Stimulated activated naive CD8-positive, alpha-beta T cell treated with anti-CD3 and anti-CD28 coated beads, Interleukin-15, amount 100 ng/mL, for 72 hours (primary cell): Measurements from ENCODE around the gene DDX51.
A peak's percentile ranks its signal among the peaks of the same experiment; 100 is the strongest.

Experiments
- ATAC-seq: fragments of 150-1000 bp; cut with Tn5 transposase; 2 replicates; pipeline ENCODE4 v1.10.0; 2021; ENCODE audit warnings: mild to moderate bottlenecking, moderate library complexity
- DNase-seq, 2 donors: peaks; one replicate each; pipeline ENCODE4 v3.0.0; 2021 to 2022
- H3K27ac Mint-ChIP-seq, 2 donors: one replicate each; pipeline ENCODE4 v1.8.0; 2022; ENCODE audit warnings: mild to moderate bottlenecking in 2 of 2, mixed read lengths in 2 of 2, moderate library complexity in 2 of 2
- H3K27me3 Mint-ChIP-seq: one replicate; pipeline ENCODE4 v1.8.0; 2022; ENCODE audit warnings: mixed read lengths
- H3K4me1 Mint-ChIP-seq: one replicate; pipeline ENCODE4 v1.8.0; 2022; ENCODE audit warnings: mild to moderate bottlenecking, mixed read lengths
- H3K4me3 Mint-ChIP-seq, 2 donors: one replicate each; pipeline ENCODE4 v1.8.0; 2022; ENCODE audit warnings: mild to moderate bottlenecking in 2 of 2, mixed read lengths in 2 of 2, moderate library complexity in 1 of 2
- H3K9me3 Mint-ChIP-seq, 2 donors: one replicate each; pipeline ENCODE4 v1.8.0; 2022; ENCODE audit warnings: mixed read lengths in 2 of 2

The DDX51 gene, protein sequence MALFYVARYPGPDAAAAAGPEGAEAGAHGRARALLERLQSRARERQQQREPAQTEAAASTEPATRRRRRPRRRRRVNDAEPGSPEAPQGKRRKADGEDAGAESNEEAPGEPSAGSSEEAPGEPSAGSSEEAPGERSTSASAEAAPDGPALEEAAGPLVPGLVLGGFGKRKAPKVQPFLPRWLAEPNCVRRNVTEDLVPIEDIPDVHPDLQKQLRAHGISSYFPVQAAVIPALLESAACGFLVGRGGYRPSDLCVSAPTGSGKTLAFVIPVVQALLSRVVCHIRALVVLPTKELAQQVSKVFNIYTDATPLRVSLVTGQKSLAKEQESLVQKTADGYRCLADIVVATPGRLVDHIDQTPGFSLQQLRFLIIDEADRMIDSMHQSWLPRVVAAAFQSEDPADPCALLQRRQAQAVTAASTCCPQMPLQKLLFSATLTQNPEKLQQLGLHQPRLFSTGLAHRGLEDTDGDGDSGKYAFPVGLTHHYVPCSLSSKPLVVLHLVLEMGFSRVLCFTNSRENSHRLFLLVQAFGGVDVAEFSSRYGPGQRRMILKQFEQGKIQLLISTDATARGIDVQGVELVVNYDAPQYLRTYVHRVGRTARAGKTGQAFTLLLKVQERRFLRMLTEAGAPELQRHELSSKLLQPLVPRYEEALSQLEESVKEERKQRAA

DNA sequence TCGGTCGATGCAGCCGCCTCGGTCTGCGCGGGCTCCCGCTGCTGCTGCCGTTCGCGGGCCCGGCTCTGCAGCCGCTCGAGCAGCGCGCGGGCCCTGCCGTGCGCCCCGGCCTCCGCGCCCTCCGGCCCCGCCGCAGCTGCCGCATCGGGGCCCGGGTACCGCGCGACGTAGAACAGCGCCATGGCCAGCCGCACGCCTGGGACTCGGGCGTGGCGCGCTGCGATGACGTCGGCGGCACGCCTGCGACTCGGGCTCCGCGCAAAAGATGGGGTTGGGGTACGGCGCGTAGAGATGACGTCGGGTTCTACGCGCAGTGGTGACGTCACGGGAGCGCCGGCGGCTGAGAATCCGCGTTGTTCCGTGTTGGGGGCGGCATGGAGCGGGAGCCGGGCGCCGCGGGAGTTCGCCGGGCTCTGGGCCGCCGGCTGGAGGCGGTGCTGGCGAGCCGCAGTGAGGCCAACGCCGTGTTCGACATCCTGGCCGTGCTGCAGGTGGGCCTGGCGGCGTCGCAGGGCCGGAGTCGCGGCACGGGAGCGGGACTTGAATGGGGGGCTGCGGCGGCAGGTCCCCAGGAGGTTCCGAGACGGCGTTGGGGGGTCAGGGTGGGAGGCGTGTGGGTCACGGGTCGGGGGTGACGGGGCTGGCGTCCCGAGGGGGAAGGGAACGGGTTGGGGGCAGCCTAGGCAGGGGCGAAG lies at the start of gene DDX51, which contains the start of gene NOC4L:
DDX51 (minus strand) TSS at position 205 of the 695 bp plus-strand sequence; CDS start at position 182, 23 bp downstream.
NOC4L (plus strand) TSS at position 343 of the 695 bp plus-strand sequence; CDS start at position 375, 32 bp downstream.
- no peaks in the 10 kb centered on the region for H3K9me3 Mint-ChIP-seq
- H3K4me3 Mint-ChIP-seq, result peak within 1 kb of the TSS; percentile 91 to 94
- H3K4me1 Mint-ChIP-seq, result peaks cover 41% of the 10 kb centered on the region
- ATAC-seq, result peak; percentile 93
- peak; percentile 96 to 97 for DNase-seq
- no peaks in the 10 kb centered on the region for H3K27me3 Mint-ChIP-seq
- peak within 1 kb of the TSS; percentile 97 to 98 for H3K27ac Mint-ChIP-seq

DNA sequence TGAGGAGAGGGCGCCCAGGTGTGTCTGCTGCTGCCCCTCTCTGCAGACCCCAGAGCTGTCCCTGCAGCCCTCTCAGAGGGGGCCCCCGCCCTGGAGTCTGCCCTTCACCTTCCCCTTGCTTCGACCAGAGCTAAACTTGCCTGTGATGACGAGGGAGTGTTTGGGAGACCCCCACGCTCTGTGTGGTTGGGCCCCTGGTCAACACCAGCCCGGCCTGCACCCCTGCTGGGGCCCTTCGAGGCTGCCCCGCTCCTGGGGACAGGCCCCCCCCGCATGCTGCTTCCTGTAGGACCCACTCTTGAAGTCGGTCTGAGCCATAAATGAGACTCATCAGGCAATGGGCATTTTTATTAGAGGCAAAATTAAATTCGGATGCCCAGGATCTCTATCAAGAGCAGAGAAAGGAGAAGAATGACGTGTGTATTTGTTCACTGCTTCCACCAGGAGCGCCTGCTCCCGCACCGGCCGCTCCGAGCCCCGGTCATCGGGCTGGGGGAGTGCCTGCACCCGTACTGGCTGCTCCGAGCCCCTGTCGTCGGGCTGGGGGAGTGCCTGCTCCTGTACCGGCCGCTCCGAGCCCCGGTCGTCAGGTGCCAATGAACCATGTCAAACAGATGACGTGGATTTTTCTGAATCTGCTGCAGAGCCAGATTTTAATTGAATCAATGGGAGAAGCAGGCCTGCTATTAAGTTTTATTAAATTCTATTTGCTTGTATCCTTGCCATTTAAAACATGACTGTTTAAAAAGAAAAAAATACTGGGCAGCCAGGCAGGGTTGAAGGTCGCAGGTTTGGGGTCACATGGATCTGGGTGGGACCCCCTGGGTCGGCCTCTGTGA lies 47.8 kb upstream of the DDX51 start:
- peaks cover 12 to 20% of the 10 kb centered on the region in 2 donors for H3K9me3 Mint-ChIP-seq
- no peak overlapping the region for H3K4me3 Mint-ChIP-seq
- H3K27me3 Mint-ChIP-seq, result no peaks in the 10 kb centered on the region
- H3K27ac Mint-ChIP-seq, result no peak overlapping the region
- ATAC-seq (no peak), DNase-seq (no peak)
- H3K4me1 Mint-ChIP-seq, result peaks cover 39% of the 10 kb centered on the region

DNA sequence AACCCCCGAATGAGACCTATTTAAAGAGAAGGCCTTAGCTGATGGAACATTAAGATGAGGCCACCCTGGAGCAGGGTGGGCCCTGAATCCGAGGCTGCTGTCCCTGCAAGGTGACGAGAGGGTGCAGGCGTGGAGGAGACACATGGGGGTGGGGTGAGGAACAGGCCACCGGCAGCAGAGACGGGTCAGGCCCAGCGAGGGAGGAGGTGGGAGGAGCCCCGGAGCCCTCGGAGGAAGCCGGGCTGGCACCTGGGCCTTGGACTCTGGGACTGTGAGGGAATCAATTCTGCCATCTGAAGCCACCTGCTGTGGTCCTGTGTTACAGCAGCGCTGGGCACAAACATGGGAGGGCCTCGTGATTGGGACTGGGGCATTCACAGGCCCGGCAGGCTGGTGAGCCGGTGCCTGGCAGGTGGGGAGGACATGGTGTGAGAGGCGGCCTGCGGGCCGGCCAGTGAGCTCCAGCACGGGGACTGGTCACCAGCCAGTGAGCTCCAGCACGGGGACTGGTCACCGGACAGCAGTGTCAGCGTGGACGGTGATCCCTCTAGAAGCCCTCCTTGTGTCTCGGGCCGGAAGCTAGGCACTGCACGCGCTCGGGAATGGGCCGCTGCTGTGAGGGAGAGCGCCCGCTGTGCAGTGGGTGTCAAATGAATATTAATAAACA lies 46.8 kb upstream of the DDX51 start:
- peaks cover 12 to 20% of the 10 kb centered on the region in 2 donors for H3K9me3 Mint-ChIP-seq
- no peak overlapping the region for H3K27ac Mint-ChIP-seq
- ATAC-seq, result no peak
- H3K4me1 Mint-ChIP-seq, result peaks cover 49% of the 10 kb centered on the region
- H3K27me3 Mint-ChIP-seq, result no peaks in the 10 kb centered on the region
- H3K4me3 Mint-ChIP-seq, result peak overlapping the region; percentile 85 to 89
- DNase-seq, result no peak

DNA sequence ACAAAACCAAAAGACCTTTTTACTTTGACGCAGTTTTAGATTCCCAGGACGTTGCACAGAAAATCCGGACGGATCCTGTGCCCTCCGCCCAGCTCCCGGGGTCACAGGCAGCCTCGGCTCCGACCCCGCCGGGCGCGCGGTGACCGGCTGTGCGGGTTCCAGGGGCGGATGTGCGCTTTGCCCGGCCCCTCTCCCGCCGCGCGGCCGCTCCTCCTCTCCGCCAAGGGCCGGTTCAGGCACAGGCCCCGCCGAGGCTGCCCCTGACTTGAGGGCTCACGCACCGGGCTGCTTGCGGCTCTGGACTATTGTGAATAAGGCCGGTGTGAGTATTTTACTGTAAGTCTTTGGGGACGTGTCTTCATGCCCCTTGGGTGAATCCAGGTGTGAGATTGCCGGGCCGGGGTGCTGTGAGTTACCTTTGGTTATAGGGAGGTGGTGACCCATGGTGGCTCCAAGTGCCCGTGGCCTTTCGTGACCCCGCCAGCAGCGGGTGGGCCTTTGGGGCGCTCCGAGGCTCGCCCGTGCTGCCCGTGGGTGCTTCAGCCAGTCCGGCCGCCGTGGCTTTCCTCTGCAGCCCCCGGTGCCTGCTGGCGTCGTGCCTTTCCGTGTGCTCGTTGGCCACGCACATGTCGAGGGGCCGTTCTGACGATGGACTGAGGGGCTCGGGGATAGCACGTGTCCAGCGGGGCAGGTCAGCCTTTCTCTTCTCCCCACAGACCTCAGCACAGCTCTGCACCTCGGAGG lies 46.1 kb upstream of the DDX51 start:
- ATAC-seq (peak; percentile 29), DNase-seq (no peak)
- Mint-ChIP-seq H3K4me1 (peaks cover 57% of the 10 kb centered on the region), H3K9me3 (peaks cover 12 to 20% of the 10 kb centered on the region in 2 donors), H3K4me3 (peak overlapping the region; percentile 85 to 89), H3K27me3 (no peaks in the 10 kb centered on the region), H3K27ac (peak overlapping the region; percentile 92)

DNA sequence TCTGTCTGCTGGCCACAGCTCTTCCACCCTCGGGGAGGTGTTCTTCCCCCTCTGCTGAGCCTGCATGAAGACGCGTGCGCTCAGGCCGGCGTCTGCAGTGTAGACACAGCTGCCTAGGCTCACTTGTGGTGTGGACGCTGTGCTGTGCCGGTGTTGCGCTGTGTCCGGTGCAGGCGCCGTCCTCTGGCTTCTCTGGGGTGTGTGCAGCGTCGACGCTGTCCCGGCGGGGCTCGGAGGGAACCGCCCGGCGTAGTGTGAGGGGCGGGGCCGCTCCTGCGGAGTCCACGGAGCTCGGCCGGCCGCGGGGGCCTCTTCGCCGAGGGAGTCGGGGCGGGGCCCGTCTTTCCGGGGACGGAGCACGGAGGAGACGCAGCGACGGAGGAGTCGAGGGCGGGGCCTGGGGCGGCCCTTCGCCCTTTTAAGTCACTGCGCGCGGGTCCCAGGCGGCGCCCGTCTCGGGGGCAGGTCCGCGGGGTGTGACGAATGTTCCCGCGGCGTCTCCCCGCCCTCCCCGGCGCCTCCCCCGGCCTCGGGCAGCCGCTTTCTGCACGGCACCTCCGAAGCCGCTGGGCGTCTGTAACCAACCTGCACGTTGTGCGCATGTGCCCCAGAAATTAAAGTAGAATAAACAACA lies 45.4 kb upstream of the DDX51 start:
- ATAC-seq, result peak; percentile 94
- DNase-seq, result peak; percentile 94 to 95
- Mint-ChIP-seq H3K27me3 (no peaks in the 10 kb centered on the region), H3K27ac (peak overlapping the region; percentile 92), H3K4me3 (peak overlapping the region; percentile 85 to 89), H3K4me1 (peaks cover 59% of the 10 kb centered on the region), H3K9me3 (peaks cover 12 to 19% of the 10 kb centered on the region in 2 donors)

DNA sequence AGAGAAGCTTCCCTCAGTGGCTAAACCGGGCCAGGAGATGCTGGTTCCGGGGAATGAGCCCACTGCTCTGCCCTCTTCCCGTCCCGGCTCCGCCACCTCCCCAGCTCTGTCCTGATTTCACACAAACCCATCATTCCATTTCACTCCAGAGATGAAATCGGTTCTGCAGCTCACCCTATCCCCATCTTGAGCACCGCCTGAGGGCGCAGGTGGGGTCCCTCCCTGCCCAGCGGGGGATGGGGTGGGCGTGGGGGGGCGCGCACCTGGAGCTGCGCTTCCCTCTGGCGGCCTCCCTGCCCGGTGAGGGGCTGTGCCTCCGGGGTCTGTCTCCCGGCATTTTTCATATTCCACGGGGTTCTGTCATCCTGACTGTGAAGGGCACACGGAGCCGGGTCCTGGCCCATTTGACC lies 44.8 kb upstream of the DDX51 start:
- no peaks in the 10 kb centered on the region for H3K27me3 Mint-ChIP-seq
- peaks cover 7 to 14% of the 10 kb centered on the region in 2 donors for H3K9me3 Mint-ChIP-seq
- peaks cover 59% of the 10 kb centered on the region for H3K4me1 Mint-ChIP-seq
- H3K4me3 Mint-ChIP-seq, result peak overlapping the region; percentile 85 to 89
- DNase-seq, result no peak
- ATAC-seq, result no peak
- no peak overlapping the region for H3K27ac Mint-ChIP-seq

DNA sequence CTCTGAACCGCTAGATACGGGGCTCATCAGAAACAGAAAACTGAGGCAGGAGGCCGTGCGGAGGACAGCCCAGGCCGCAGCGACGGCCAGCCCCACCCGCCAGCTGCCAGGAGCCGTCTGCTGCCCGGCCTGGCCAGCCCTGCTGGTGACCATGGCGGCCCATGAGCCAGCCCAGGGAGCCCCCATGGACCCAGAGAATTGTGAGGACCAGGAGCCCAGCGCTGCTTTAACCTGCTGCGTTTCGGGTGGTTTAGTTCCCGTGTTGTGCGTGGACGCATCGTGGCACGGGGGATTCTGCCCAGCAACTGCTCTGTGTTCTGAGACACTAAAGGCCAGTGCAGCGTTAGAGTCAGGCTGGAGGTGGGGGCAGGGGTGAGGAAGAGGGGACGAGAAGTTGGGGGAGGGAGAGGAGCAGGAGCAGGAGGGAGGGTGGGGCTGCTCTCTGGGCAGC lies 44.4 kb upstream of the DDX51 start:
- Mint-ChIP-seq H3K27ac (no peak overlapping the region), H3K4me3 (peak overlapping the region; percentile 85 to 89), H3K9me3 (peaks cover 4 to 9% of the 10 kb centered on the region in 2 donors), H3K27me3 (no peaks in the 10 kb centered on the region), H3K4me1 (peaks cover 59% of the 10 kb centered on the region)
- ATAC-seq (no peak), DNase-seq (no peak)

DNA sequence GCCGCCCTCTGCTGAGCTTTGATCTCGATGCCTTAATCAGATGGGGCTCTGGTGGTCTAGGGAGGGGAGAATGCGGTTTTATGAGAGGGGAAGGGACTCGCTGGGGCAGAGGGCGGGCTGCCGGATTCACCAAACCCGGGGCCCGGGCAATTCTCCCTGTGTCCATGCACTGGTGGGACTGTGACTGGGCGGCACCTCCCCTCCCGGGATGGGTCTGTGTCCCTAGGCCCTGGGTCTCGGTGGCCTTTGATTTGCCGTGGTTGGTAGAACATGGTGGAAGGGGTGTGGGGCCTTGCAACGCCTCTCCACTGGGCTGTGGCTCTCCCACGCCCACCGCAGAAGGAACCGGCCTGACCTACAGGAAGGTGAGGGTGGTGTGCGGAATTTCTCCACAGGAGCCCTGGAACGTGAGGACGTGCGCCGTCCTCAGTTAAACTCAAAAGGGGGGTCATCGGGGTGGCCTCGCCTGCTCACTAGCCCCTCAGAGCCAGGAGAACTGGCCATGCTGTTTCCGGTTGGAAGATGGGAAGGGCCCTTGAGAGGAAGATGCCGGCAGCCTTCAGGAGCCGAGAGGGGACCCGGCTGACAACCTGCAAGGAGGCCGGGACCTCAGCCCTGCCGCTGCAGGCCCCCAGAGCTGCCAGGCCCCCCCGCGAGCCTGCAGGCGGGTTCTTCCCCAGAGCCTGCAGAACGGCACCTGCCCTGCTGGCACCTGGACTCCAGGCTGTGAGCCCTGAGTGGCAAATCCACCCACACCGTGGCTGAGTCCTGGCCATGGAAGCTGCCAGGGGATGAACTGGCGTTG lies 43.7 kb upstream of the DDX51 start:
- ATAC-seq (no peak), DNase-seq (no peak)
- Mint-ChIP-seq H3K9me3 (peaks cover 0 to 3% of the 10 kb centered on the region in 2 donors), H3K4me1 (peaks cover 59% of the 10 kb centered on the region), H3K27ac (no peak overlapping the region), H3K4me3 (peak overlapping the region; percentile 85 to 89), H3K27me3 (no peaks in the 10 kb centered on the region)

DNA sequence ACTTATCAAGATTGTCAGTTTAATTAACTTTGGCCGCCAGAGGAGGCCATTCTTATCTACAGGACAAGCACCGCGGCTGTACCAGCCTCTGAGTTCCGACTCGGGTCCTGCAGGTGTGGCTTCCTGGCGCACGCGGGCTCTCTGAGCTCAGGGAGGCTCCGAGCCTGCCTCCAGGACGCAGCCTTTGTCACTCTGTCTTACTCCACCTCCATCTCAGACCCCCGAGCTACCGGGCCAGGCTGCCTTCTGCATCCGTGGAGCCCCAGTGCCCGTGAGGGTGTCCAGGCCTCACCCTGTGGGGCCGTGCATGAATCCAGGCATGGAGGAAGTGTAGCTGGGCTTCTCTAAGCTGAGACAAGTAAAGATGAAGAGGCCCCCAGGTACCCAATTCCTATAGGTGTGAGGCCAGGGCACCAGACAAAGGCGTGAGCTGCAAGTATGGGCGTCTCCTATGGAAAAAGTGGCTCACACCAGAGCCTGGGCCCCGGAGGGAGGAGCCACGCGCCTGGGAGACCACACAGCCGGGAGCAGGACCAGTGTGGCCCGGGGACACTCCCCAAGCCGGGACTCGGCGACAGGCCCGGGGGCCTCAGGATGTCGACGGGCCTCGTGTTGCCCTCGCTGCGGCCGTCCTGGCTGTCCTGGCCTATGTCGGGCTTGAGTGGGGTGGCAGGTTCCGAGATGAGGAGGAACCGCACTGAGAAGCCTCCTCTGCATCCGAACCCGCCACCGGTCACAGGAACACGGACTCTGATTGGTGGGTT lies 42.9 kb upstream of the DDX51 start:
- H3K27me3 Mint-ChIP-seq, result no peaks in the 10 kb centered on the region
- peak overlapping the region in 1 of 2 donors; percentile 21 for H3K27ac Mint-ChIP-seq
- H3K9me3 Mint-ChIP-seq, result no peaks in the 10 kb centered on the region
- ATAC-seq (no peak), DNase-seq (peak in 1 of 2 donors; percentile 30)
- H3K4me3 Mint-ChIP-seq, result peak overlapping the region; percentile 75 to 84
- H3K4me1 Mint-ChIP-seq, result peaks cover 59% of the 10 kb centered on the region

DNA sequence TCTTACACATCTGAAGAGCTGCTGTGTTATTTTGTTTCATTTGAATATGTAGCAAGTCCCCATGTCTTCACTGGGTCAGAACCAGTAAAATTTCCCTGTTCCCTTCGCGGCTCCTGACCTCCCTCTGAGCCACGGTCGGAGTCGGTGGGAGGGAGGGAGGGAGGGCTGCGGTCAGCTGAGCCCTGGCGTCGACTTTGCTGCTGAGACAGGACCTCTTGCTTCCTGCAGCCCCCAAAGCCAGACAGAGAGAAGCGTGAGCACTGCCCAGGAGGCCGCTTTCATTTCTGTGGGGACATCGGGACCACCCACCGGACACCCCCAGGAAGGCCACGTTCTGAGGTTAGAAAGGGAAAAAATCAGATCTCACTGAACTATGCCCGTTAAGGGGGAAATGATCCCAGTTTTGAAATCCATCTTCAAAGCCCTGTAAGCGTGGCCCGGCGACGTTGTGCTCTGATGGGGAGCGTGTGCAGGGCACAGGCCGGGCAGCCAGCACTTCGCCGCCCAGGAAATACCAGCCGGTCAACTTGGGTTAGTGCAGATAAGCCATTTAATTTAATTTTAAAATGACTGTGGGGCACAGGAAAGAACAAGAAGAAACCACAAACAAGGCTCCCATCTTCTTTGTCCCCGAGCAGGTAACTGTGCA lies 42.2 kb upstream of the DDX51 start:
- Mint-ChIP-seq H3K4me3 (peak overlapping the region; percentile 75 to 84), H3K4me1 (peaks cover 60% of the 10 kb centered on the region), H3K27me3 (no peaks in the 10 kb centered on the region), H3K27ac (peak overlapping the region; percentile 16 to 94), H3K9me3 (no peaks in the 10 kb centered on the region)
- DNase-seq (no peak), ATAC-seq (no peak)

DNA sequence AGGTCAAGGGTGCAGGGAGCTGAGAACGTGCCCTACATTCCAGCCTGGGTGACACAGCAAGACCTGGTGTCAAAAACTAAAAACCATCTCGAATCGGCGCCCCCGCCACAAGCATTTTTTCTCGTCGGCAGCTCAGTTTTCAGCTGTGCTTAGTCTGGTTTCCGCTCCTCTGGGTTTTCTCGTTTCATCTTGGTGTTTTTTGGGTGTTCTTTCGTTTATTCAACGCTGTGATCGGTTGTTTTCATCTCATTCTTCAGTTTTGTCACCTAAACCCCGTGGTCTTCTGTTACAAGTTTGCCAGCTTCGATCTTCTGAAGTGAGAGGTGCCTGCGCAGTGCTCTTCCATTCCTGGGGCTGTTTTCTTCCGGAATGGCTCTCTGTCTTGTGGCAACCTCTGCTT lies 41.6 kb upstream of the DDX51 start:
- Mint-ChIP-seq H3K9me3 (no peaks in the 10 kb centered on the region), H3K4me1 (peaks cover 58% of the 10 kb centered on the region), H3K27me3 (no peaks in the 10 kb centered on the region), H3K4me3 (peak overlapping the region; percentile 75 to 84), H3K27ac (peak overlapping the region; percentile 60 to 94)
- no peak for ATAC-seq
- DNase-seq, result no peak
